Lung microvascular endothelial cell (primary cell): ENCODE data around the gene MAN1B1. TPM values are rescaled to one million over a fixed set of nuclear protein-coding genes. Genes with fewer than 3 reads are reported as not detected.

ENCODE experiments used
- DNase-seq, 2 donors: peaks; one replicate each; pipeline versions ENCODE4 v3.0.0 to v3.0.0-alpha.2; 2010; ENCODE audit warnings: low read depth in 2 of 2
- total RNA-seq: library from RNA; depleted of rRNA; stranded (reverse); fragments of >200 nt; gene quantifications from 2 replicates; pipeline ENCODE4 v1.2.1, GENCODE V29; 2014

MAN1B1 gene
- total RNA-seq, 1 donor from 2014 or later: 38.3 TPM

DNA sequence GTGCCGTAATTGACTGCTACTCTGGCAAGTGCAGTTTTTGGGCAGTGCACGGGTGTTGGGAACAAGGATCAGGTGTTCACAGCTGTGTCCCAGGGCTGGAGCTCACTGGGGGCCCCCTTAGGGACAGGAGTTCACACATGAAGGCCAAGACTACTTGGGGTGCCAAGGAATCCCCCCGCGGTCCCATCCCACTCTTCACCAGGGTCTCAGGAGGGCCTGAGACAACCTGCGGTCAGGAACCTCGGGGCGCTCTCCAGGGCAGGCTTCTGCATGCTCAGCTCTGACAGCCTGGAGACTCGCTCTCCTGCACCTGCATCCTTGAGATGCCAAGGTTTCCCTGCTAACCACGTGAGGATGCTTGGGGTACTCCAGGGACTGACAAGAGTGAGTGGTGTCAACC is 2.3 kb upstream of the MAN1B1 start:
- DNase-seq: no peak

DNA sequence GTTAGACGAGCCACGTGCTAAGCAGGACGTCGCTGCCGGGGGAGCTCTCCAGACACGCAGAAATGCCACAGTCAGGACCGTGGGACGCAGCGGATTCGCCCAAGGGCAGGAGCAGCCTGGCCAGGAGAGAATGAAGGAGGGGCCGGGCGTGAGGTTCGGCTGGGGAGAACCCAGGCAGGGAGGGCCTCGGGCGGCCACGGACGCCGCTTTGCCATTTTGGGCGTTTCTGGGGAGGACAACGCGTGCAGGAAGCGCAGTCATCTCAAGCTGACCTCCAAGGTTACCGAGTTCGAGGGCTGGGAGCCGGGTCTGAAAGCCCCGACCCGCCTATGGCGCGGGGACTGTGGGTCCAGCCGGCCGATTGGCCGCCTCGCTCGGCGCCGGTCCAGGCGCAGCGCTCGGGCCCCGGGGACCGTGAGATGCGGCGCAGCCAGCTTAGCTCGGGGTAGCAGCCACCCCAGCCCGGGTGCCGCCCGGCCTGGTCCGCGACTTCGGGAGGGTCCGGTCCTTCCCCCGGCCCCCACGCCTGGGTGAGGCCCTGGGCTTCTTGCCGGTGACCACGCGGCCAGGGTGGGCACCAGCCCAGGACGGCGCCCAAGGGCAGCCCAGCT is 760 bp upstream of the MAN1B1 start:
- DNase-seq: peak; percentile 33 to 35

DNA sequence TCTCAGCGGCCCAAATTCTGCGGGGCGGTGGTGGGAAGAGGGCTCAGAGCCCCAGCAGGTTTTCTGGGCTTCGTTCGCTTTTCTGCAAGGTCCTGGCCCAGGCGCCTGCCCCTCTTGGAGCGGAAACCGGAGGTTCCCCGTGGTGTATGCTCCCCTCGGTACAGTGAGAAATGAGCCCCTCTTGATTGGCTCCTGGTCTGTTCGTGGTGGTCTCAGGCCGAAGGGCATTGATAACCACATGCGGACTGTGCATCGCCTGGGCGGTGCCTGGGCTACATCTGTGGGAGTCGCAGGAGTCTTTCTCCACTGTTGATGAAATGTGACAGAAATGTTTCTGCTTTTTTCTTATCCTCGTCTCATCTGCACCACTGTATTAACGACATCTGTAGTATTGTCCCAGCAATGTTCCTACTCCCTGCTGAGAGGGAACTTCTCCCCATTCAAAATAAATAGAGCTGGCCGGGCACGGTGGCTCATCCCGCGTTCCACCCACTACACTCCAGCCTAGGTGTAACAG is 682 bp downstream of the MAN1B1 start:
- DNase-seq: no peak

DNA sequence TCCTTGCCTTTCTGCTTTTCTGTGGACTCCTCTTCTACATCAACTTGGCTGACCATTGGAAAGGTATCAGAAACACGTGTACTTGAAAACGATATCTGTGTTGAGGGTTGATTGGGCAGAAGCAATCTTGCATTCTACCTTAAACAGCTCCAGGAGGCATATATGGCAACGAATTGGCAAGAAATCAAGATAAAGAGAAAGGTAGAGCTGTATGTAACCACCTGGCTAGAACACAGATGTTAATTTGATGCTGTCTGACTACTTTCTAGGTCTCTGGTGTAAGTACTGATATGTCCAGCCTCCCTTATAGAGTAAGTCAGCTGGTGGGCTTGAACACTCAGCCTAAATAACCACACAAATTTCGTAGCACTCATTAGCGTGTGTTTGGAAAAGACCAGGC is 1.3 kb downstream of the MAN1B1 start:
- no peak for DNase-seq

DNA sequence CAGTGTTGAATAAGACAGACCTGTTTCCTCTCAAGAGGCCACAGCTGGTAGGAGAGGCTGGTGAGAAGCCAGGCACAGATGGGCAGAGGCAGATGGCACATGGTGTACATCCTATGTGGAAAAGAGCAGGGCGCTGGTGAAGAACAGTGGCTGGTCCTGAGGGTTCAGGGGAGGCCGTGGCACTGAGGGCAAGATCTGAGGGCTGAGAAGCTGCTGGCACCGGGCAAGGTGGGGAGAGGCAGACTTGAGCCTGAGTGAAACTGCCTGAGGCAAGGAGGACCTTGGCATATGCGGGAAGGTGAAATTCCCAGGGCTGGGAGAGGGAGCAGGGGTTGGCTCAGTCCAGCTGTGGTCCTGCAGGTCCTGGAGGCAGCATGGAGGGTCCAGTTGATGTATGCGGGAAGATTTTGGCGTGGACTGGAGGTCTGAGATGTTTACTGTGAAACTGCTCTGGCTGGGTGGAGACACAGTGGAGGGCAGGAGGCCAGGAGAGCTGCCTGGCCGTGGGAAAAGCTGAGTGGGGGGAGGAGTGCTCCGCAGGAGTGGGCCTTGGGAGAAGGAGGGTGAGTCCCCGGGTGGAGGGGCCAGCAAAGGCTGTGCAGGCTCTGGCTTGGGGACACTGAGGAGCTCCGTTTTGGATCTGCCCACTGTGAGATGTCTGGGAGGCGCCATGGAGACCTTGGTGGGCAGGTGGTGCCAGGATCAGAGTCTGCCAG is 2.6 kb downstream of the MAN1B1 start:
- no peak for DNase-seq

DNA sequence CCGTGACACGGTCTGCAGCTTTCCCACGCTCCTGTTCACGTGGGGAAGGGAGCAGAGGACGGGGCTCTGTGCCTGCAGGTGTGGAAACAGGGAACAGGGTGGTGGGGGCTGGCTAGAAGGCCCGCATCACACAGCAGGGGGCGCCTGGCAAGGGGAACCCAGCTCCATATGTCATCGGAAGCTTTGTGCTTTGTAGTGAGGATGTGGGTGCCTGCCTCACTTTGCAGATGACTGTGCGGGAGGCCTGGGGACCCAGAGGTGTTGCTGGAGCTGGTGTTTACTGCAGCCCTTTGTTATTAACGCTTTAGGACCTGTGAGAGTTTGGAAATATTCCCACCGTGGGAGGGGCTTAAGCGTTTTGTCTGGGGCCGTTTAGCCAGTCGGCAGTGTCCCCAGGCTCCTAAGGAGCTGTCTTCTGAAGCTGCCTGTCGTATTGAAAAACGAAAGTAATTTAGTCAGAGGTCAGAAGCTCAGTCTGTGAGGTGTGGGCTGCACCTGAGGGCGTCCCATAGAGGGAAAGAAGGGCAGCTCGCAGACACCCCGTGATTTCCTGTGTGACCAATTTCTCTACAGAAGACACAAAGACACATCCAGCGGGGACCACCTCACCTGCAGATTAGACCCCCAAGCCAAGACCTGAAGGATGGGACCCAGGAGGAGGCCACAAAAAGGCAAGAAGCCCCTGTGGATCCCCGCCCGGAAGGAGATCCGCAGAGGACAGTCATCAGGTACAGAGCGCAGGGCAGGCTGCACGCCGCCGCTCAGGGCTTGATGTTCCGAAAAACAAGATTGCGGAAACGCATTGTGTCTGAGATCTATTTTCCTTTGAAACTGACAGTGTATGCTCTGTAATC is 9.1 kb downstream of the MAN1B1 start:
- peak in 1 of 2 donors; percentile 33 for DNase-seq

DNA sequence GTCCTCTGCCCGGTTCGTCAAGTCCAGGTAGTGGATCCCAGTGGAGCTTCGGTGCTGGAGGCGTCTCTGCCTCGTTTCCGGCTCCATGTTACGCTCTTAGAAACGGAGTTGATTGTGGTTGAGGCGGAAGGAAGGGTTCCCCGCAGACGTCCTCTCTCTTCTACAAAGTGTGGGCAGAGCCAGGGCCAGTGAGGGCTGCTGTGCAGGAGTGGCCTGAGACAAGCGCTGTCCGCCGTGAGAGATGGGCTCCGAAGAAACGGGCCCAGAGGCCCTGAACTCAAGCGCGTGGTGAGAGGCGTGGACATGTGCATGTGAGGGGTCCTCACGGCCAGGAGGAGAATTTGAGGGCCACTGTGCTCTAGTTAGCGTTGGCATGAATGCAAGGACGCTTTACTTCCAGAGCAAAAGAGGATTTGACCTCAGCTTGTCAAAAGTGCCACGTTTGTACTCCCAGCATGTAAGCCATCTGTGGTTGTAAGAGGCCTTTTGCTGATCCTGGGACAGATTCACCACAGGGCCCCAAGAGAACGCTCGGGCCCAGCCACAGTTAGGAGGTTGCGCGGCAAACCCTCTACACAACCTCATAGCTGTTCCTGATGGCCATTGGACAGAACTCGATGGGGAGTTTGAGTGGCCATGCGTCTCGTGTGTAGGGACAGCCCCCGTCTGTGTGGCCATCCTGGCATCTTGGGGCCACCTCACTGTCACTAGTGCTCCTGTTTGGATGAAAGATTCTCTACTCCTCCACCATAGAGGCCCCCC is 10.2 kb downstream of the MAN1B1 start:
- no peak for DNase-seq

DNA sequence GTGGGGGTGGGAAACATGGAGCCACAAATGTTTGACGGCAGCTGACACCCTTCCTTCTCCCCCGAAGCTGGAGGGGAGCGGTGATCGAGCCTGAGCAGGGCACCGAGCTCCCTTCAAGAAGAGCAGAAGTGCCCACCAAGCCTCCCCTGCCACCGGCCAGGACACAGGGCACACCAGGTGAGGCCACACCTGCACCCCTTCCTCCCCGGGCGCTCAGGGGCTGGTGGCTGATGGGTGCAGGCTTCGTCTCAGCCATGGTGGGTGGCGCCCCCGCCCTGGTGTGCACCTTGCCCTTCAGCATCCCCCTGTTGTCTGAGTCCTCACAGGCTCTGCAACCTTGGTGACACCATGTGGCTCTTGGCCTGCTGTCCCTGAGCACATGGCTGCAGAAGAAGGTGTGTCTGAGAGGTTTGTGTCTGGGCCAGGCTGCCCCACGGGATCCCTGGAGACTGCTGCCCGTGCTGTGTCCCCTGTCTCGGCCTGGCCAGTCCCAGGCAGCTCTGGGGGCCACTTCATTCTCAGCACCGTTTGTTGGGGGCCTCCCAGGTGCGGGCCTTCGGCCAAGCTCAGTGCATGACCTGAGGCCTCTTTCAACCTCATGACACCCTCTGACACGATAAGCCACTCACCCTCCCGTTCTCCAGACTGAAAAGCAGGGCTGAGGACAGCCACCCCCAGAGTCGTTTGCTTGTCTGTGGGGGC is 11.1 kb downstream of the MAN1B1 start:
- no peak for DNase-seq

DNA sequence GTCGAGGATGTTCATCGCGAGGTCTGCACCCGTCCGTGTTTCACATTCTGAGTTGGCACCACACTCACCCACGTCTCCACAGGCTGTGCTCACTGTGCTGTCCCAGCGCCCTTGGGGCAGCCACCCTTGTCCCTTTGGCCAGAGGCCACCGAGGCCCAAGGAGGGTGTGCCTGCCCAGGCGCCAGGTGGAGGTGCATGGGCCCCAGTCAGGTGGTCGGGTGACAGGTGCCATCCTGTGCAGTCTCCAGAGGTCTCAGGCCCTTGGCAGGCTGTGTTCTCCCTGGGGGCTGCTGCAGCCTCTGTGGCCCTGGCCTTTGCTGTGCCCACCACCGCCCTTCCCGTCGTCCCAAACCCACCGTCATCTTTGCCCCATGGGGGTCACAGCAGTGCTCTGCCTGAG is 12.4 kb downstream of the MAN1B1 start:
- no peak for DNase-seq

DNA sequence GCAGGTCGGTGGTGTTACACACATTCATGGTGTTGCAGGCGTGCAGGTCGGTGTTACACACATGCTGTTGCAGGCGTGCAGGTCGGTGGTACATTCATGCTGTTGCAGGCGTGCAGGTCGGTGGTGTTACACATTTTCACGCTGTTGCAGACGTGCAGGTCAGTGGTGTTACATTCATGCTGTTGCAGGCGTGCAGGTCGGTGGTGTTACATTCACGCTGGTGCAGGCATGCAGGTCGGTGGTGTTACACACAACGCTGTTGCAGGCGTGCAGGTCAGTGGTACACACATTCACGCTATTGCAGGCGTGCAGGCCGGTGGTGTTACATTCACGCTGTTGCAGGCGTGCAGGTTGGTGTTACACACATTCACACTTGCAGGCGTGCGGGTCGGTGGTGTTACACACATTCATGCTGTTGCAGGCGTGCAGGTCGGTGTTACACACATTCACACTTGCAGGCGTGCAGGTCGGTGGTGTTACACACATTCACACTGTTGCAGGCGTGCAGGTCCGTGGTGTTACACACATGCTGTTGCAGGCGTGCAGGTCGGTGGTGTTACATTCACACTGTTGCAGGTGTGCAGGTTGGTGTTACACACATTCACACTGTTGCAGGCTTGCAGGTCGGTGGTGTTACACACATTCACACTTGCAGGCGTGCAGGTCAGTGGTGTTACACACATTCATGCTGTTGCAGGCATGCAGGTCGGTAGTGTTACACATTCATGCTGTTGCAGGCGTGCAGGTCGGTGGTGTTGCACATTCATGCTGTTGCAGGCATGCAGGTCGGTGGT is 16.6 kb downstream of the MAN1B1 start:
- DNase-seq: no peak

DNA sequence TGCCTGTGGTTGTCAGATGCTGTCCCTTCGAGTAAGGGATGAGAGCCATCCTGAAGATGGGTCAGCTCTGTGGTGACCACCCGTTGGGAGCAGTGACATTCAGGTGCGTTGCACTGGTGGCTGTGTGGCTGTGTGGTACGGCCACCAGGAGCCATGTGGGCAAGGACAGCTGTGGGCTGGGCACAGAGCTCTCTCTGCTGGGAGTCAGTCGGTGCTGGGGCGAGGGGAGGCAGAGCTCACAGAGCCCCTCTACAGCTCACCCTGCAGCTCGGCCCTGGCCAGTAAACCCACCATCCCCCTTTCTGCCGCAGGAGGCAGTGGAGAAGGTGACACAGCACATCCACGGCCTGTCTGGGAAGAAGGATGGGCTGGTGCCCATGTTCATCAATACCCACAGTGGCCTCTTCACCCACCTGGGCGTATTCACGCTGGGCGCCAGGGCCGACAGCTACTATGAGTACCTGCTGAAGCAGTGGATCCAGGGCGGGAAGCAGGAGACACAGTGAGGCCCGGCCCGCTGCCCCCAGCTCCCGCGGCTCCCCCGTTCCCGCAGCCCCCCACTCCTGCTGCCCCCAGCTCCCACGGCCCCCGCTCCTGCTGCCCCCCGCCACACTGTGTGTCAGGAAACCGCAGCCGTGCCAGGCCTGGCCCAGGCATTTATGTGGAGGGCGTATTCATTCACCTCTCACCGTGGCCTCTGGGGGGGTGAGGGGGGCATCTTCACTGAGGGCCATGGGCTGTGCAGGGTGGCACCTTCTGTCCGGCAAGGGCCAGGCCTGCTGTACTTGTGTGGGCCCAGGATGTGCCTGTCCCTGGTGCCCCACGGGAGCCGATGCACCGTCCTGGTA is 19.3 kb downstream of the MAN1B1 start:
- DNase-seq: no peak

DNA sequence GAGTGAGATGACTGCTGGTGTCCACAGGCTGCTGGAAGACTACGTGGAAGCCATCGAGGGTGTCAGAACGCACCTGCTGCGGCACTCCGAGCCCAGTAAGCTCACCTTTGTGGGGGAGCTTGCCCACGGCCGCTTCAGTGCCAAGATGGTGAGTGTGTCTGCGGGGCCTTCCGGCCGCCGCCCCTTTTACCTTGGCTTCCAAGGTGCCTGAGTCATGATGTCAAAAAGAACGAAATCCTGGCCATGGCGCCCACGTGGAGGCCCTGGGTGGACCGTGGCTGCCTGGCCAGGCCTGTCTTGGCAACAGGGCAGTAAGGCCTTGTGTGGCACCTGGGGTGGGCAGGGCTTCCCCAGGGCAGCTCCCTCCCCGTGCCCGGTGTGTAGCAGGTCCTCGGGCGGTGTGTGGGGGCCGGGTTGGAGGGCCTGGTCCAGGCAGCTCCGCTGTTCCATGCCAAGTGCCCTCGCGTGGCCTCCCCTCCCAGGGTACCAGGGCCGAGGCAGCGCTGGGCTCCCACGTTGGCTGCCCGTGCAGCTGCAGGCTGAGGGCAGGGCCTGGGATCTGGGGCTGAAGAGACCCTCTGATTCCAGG is 20.0 kb downstream of the MAN1B1 start:
- DNase-seq: no peak

DNA sequence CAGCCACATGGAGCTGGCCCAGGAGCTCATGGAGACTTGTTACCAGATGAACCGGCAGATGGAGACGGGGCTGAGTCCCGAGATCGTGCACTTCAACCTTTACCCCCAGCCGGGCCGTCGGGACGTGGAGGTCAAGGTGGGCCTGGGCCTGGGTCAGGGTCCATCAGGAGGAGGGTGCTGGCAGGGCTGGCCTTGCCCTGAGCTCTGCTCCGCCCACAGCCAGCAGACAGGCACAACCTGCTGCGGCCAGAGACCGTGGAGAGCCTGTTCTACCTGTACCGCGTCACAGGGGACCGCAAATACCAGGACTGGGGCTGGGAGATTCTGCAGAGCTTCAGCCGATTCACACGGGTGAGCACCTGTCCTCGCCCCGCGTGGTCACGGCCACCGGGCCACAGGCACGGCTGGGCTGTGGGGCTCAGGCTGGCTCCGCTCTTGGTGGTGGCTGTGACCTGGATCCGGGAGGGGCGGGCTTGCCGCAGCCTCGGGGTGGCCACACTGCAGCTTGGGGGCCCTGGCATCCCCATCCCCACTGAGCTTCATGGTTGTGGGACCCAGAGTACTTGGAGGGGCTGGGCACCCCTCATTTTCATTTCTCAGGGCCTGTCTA is 20.6 kb downstream of the MAN1B1 start:
- no peak for DNase-seq

DNA sequence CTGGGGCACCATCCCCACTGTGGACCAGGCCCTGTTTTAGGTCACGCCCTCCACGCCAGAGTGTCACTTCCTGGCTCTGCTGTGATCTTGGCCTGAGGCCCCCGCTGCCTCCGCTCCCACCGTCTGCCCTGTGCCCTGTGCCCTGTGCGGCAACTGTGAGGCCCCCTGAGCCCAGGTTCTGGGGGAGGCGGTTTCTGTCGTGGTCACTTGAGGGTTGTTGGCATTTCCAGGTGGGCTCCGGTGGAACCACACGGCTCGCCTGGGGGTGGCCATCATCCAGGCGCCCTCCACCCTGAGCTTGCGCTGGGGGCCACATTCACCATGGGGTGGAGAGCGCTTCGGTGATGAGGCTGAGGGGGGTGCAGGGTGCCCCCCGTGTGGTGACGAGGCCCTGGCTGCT is 21.2 kb downstream of the MAN1B1 start:
- no peak for DNase-seq

DNA sequence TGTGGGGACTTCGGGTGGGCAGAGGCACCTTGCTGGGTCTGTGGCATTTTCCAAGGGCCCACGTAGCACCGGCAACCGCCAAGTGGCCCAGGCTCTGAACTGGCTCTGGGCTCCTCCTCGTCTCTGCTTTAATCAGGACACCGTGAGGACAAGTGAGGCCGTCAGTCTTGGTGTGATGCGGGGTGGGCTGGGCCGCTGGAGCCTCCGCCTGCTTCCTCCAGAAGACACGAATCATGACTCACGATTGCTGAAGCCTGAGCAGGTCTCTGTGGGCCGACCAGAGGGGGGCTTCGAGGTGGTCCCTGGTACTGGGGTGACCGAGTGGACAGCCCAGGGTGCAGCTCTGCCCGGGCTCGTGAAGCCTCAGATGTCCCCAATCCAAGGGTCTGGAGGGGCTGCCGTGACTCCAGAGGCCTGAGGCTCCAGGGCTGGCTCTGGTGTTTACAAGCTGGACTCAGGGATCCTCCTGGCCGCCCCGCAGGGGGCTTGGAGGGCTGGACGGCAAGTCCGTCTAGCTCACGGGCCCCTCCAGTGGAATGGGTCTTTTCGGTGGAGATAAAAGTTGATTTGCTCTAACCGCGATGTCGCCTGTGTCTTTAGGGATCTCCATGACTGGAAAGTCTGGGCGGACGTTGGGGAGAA is 21.9 kb downstream of the MAN1B1 start:
- DNase-seq: peak in 1 of 2 donors; percentile 49

DNA sequence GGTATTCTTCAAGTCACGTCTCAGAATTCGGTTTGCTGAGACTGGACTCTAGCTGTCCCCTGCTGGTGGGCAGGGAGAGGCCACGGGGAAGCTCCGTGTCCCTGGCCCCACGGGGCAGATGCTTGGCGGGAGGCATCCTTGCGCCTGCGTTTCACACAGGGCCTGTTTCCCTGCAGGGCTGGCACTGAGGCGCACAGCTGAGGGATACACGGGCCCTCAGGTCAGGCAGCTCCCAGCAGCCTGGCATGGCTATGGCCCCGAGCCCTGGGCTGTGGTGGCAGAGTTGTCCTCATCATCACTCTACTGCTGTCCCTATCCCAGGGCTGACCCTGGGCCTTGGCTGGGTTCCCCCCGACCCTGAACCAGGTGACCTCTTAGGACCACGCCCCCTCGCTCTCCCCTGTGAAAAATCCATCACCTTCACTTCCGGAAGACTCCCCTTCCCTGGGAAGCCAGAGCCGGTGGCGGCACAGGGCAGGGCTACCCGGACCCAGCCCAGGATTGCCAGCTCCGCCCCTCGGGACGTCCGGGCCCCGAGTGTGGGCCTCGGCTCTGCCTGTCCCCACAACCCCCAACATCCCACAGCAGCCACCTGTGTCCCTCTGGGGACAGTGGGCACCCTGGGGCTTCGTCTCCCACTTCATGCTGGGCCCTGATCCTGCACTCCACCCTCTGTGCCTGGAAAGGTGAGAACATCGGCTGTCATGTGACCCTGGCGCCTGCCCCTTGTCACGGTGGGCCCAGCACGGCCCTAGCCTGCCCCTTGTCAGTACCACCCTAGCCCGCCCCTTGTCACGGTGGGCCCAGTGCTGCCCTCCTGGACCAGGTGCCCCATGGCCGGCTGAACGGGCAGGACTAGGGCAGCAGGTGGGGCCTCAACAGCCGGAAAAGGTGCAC is 22.7 kb downstream of the MAN1B1 start:
- DNase-seq: no peak
